Peyer's patch (tissue), 4 donors: Measurements from ENCODE around the gene SLC6A3.

Experiments used
- CTCF ChIP-seq, 6 experiments: fragments of 450-650 bp in 4 of 6; fragments of 200-600 bp in 2 of 6; sonication (generic) in 1 of 6; IDR thresholded peaks; one replicate each; pipeline ENCODE4 v1.5.1; 2017 to 2019; ENCODE audit warnings: antibody characterized with exemption in 6 of 6, mild to moderate bottlenecking in 3 of 6, moderate library complexity in 1 of 6
- POLR2A ChIP-seq, 2 donors: fragments of 450-650 bp; IDR thresholded peaks; one replicate each; pipeline ENCODE4 v1.5.1; 2017; ENCODE audit warnings: antibody characterized with exemption in 2 of 2, mild to moderate bottlenecking in 2 of 2, moderate library complexity in 2 of 2

GRCh38 chr5:1388383-1388967, 56.8 kb downstream of the SLC6A3 start:
- no peak for TF ChIP-seq CTCF (IDR thresholded peaks at IDR 0.05)
- TF ChIP-seq POLR2A (IDR thresholded peaks at IDR 0.05), result no peak
